ENCODE measurements around the gene CTCFL.
"Not testable (repeated sequence)": the region's sequence is repeated elsewhere in the genome, so short reads cannot be mapped to it uniquely, and the experiment has no call there.

CTCFL gene

DNA sequence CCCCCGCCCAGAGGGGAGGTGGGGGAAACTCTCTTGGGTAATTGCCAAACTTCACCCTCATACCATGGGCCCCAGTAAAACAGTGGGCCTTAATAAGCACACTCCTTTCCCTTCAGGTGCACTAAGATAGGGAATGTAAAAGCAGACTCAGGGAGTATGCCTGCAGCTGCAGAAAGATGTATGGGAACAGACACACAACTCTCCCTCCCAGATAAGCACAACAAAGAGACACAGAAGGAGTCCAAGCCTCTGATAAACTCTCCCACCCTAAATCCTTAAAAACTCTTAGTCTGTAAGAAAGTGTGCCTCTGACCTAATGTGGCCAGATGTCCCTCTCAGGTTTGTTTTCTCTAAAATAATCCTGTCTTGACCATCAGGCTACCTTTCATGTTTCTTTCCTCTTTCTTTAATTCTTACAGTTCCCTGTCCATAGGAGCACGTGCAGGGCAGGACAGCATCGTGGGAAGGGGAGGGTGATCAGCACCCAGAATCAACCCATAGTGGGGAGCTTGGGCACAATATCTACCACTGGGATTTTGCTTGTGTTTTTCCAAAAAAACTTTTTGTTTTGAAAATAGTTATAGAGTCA is 11.3 kb upstream of the CTCFL start:
- DNase-seq (ENCODE audit: low read depth): no peak

DNA sequence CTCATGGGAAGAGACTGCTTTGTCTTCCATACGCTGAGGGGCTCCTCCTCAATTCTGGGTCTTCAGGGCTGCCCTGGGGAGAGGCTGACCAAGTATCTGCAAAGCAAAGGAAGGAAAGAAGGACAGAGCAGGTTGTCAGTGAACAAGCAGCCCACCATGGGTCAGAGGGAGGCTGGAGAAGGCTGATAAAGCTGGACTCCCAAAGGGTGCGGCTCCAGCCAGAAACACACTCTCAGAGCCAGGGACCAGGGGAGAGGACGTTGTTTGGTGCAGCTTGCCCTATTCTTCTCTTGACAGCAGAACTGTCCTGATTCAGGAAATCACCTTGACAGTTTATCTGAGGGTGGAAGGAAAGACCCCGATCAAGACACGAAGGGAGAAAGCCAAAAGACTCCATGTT is 10.4 kb upstream of the CTCFL start:
- DNase-seq (ENCODE audit: low read depth): no peak

DNA sequence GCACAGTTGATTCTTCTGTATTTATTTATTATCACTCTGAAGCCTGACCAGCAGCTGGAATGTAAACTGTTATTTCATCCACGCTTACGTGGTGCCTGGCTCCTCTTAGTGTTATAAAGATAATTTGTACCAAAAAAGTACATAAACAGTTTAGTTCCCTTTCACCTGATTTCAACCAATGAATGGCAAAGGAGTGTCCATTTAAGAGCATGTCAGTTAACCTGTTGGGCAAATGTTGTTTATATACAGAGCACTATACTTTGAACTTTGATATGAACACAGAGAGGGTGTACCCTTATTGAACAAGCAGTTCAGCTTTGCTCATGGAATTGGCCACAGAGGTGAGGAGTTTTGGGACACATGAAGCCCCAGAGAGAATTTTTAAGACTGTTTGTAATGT is 7.2 kb upstream of the CTCFL start:
- no peak for DNase-seq (ENCODE audit: low read depth)

DNA sequence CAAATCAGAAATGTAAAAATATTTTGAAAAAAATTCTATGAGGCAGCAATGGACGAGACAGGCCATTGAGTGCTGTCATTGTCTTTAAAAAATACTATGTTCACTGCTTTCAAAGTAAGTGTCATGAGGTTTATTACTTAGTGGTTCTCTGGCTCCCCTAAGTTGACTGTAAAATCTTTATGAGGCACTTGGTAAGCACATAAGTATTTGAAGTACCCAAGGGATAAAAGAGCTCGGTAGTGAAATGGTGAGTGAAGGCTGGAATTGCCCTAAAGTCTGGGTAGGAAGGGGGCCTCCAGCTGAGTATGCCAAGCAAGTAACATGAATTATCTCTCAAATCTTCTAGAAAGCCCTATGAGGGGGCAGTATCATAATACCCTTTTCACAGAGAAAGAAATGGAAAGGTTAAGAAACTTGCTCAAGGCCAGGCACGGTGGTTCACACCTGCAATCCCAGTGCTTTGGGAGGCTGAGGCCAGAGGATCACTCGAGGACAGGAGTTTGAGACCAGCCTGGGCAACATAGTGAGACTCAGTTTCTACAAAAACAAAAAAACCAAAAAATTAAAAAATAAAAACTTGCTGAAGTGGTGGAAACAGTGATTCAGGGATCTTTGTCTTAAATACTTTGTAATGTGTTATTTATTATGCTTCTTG is 5.5 kb upstream of the CTCFL start:
- no peak for DNase-seq (ENCODE audit: low read depth)

DNA sequence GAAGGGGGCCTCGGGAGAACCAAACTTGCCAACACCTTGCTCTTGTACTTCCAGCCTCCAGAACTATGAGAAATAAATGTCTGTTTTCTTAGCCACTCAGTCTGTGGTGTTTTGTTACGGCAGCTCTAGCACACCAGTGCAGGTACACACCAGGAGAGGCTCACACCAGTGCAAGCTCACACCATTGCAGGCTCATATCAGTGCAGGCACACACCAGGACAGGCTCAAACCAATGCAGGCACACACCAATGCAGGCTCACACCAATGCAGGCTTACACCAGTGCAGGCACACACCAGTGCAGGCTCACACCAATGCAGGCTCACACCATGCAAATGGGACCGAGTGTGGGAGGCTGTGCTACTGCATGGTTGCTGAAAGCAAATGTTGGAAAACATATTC is 4.9 kb upstream of the CTCFL start:
- DNase-seq (ENCODE audit: low read depth): no peak

DNA sequence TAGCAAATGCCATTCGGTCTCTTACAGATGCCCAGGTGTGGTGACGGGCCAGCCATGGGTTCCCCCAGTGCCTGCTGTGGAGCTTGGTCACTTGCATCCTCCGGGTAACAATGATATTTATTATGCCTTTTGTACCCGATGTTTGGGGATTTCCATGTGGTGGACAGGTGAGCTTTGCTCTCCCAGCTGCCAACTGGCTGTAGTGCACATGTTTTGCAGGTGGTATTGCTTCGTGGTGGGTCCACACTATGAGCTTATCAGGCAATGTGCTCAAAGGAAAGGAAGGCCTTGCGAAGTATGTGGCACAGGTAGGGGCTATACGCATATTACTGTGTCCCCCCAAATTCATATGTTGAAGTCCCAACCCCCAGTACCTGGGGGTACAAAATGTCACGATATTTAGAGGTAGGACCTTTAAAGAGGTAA is 4.2 kb upstream of the CTCFL start:
- no peak for DNase-seq (ENCODE audit: low read depth)

DNA sequence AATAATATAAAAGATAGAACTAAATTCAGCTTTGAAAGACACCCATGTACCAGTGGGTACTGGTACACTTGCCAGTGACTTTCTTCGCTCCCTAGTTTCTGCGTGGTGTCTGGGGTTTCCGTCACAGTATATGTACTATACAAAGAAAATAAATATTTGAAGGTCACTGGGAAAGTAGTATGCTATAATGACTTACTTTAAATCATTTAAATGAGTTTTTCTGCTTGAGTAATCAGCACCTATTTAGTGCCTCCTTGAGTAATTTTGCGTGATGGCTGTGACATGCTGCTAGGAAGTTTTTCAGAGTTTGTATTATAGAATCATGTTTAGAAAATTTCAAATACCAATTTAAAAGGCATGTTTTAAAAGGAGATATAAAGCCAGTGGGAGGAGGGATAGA is 3.2 kb upstream of the CTCFL start:
- no peak for DNase-seq (ENCODE audit: low read depth)

DNA sequence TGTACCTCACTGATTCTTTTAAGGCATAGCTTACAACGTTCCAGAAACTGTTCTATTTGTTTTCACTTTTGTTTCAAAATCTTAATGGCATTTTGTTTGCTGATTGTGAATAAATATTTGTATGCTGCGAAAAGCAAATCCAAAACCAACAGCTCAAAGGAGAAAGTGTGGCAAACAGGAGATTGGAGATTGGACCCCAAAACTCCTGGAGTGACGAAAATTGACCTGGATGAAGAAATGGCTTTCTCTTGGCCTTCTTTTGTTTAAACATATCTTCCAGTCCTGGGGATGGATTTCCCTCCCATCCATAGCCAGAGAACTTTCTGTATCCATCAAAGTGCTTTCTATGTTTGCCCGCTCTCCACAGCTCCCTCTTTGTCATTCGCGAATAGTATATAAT is 2.8 kb upstream of the CTCFL start:
- DNase-seq (ENCODE audit: low read depth): no peak

DNA sequence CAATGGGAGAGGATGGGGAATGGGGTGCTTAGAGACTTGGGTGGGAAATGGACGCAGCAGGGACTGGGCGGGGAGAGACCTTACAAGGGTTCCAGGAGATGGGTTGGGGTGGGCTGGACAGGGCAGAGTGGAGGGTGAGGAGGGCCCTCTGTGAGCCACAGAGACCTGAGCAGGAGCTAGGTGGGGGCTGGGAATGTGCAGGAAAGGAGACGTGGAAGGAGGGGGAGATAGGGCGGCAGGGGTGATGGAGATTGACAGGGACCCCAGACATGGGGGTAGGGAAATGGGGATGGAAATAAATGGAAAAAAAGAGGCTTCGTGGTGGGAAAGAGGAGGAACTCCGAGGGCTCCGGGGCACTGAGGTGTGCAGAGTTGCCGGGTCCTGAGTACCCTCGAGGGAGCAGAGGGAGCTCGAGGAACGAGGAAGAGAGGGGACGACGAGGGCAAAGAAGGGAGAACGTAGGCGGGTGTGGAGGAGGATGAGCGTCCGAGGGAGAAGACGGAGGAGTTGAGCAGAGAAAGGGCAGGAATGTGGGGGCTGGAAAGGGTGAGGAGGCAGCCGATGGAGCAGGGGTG is 2.0 kb upstream of the CTCFL start:
- no peak for DNase-seq (ENCODE audit: low read depth)

DNA sequence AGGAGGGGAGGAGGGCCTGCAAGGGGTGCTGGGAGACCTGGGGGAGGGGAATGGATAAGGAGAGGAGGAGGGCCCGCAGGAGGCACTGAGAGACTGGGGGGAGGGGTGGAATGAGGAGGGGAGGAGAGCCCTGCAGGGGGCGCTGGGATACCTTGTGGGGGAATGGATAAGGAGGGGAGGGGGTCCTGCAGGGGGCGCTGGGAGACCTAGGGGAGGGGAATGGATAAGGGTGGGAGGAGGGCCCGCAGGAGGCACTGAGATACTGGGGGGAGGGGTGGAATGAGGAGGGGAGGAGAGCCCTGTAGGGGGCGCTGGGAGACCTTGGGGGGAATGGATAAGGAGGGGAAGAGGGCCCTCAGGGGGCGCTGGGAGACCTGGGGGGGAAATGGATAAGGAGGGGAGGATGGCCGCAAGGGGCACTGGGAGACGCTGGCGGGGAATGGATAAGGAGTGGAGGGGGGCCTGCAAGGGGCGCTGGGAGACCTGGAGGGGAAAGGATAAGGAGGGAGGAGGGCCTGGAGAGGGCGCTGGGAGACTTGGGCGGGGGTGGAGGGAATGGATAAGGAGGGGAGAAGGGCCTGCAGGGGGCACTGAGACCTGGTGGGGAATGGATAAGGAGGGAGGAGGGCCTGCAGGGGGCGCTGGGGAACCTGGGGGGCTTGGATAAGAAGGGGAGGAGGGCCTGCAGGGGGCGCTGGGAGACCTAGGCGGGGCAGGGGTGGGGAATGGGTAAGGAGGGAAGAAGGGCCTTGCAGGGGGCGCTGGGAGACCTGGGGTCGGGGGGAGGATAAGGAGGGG is 1.3 kb upstream of the CTCFL start:
- peak; percentile 11 for DNase-seq (ENCODE audit: low read depth)

DNA sequence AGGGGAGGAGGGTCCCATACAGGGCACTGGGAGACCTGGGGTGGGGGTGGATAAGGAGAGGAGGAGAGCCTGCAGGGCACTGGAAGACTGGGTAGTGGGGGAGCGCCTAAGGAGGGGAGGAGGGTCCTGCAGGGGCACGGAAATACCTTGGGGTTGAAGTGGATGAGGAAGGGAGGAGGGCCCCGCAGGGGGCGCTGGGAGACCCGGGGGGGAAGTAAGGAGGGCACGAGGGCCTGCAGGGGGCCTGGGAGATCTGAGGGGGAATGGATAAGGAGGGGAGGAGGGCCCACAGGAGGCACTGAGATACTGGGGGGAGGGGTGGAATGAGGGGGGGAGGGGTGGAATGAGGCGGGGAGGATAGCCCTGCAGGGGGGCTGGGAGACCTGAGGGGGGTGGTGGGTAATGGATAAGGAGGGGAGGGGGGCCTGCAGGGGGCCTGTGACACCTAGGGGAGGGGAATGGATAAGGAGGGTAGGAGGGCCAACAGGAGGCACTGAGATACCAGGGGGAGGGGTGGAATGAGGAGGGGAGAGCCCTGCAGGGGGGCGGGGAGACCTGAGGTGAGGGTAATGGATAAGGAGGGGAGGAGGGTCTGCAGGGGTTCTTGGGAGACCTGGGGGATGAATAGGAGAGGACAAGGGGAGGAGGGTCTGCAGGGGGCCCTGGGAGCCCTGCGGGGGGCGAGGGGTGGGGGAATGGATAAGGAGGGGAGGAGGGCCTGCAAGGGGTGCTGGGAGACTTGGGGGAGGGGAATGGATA is 567 bp upstream of the CTCFL start:
- no peak for DNase-seq (ENCODE audit: low read depth)

DNA sequence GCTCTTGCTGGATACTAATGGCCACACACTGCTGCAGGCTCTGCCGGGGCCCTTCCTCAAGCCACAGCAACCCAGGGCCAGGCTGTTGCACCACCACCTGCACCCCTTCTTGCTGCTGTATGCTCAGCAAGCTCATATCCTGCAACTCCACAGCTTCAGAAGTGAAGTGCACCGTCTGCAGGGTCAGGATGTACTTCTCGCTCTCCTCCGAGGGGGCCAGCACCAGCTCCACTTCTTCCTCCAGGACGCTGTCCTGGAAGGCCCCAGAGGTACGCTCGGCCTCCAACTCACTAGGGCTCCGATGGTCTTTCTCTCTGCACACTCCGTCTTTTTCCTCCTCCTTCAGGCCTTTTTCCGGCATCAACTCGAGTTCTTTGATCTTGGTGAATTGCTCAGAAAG is 1.2 kb downstream of the CTCFL start:
- no peak for DNase-seq (ENCODE audit: low read depth)

DNA sequence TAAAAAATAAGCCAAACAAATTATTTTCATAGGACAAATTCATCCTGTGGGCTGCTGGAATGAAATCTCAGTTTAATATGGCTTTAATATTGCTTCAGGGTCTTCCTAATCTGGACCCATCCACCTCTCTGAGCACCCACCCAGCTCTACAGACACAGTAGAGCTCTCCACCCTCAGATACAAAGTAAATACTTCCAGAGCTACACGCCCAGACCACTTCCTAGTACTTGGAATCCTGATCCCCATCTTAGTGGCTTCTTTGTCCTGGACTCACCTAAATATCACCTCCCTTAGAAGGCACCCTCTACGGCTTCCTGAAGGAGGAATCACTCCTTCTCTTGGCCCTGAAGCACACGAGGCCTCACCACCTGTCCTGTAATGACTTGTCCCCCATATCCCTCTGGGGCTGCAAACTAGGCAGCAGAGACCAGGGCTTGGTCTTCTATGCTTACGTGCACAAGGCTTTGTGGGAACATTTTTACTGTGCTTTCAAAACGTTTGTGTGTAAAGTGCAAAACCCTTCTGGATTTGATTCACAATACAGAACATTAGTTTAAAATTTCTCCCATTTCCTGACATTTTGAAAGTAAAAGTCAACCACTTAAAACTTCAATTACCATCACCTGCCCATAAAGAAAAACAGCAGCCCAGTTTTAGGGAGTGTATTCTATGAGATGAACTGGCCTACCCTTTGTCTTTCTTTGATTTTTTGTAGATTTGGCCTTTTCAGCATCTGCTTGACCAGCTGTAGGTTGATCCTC is 2.4 kb downstream of the CTCFL start:
- no peak for DNase-seq (ENCODE audit: low read depth)

DNA sequence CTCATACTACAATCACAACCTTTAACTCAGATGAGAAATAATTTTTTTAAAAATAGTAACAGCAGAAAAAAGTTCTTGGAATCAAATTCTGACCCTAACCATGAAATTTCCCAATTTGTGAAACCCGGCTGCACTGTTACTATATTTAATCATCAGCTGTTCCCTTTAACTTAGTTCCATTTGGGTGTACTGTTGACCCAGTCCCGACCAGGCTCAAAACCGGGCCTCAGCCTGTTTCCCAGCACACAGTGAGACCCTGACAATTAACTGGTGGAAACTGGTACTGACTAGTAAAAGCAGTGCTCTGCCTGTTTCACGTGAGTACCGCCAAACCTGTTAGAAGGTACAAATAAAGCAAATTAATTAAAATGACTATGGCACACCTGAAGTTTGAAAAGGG is 7.0 kb downstream of the CTCFL start:
- DNase-seq (ENCODE audit: low read depth): no peak

DNA sequence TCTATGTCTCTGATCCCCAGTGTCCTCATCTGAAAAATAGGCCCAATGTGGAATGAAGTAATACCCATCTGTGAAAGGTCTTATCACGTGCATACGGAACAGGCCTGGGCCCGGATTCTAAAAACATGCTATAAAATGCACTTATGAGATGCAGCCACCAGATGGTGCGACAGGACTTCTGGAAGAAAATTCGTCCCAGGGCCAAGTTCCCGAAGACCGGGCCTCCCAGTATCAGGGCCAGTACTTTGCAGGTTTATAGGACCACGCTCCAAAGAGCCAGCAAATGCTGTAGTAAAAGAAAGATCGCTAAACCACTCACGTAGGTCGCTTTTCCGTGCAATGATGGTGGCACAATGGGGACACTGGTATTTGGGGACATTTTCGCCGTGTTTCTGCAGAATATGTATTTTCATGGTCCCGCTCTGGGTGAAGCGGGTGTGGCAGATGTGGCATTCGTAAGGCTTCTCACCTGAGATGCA is 10.6 kb downstream of the CTCFL start:
- DNase-seq (ENCODE audit: low read depth): no peak

DNA sequence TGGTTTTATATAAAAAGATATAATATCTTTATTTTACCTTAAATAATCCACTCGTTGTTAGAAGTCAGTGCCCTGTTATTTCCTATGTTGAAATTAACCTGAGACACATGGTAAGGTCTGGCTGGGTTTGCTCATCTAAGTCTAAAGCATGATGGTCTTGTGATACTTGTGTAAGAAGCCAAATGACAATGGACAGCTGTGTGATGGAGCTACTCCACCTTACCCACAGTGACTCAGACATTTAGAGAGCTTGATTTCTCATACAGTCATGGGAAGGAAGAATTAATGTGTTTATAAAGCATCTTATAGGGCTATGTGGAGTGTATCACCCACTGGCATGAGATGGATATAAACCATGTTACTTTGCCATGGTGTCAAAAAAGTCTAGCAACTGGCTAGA is 11.7 kb downstream of the CTCFL start:
- no peak for DNase-seq (ENCODE audit: low read depth)

DNA sequence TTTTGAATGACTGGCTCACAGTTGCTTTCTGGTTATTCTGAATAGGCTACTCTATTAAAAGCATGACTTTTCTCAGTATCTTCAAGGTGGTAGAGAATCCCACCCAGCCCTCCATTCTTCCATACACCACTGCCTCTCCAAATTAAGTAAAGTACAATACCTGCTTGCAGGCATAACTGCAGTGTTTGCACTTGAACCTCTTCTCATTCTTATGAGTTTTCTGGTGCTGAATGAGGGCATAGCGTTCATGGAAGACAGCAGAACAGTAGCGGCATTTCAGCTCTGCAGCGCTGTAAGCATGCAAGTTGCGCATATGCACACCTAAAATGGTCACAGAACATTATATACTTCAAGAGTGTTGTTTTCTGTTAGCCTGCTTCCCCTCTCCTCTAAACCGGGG is 12.5 kb downstream of the CTCFL start:
- no peak for DNase-seq (ENCODE audit: low read depth)

DNA sequence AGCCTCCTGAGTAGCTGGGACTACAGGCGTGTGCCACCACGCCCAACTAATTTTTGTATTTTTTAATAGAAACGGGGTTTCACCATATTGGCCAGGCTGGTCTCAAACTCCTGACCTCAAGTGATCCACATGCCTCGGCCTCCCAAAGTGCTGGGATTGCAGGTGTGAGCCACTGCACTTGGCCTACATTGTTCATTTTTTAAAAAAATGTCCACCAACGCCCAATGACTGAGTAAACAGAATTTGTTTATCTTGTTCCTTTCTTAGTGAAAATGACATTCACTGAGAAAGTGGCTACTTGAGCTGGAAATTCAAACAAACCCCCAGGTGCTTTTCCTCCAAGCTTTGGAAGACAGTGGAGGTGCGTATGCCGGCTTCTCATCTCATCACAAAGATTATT is 13.2 kb downstream of the CTCFL start:
- not testable (repeated sequence) for DNase-seq (ENCODE audit: low read depth)

DNA sequence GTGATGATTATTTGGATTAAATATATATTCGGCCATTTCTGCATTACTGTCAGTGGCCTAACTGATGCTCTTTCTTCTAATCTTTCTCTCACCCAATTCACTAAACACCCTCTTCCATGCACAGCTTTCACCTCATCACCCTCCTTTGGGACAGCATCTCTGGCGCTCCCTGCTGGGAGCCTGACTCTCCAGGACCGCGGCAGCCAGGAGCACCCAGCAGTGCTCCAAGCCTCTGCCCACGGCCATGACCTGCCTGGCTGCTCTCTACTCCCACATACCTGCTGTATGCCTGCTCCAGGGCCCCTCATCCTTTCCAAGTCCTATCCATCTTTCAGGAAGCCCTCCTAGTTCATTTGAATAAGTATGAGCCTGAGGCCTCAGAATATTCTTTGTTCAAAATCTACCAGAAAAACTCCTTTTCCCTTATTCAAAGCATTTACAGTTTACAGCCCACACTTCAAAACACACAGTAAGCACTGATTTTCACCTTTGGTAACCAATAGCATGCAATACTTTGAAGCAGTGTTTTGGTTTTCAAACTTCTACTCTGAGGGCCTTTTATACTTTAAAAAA is 15.2 kb downstream of the CTCFL start:
- no peak for DNase-seq (ENCODE audit: low read depth)

DNA sequence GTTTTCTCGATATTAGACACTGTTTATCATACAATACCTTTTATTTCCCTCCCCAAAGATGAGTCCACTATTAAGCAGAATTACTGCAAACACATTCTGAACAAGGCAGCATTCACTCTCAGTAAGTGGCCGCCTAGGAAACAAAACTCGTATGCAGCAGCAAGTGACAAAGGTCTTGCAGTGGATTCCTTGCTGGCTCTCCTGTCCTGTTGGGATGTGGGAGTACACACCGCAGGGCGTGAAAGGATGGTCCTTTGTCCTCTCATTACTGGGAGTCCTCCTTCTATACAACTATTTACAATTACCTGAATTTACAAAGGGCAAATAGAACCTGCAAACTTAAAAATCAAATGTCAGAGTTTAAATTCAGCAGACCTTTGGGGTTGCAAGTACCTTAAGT is 16.1 kb downstream of the CTCFL start:
- no peak for DNase-seq (ENCODE audit: low read depth)

DNA sequence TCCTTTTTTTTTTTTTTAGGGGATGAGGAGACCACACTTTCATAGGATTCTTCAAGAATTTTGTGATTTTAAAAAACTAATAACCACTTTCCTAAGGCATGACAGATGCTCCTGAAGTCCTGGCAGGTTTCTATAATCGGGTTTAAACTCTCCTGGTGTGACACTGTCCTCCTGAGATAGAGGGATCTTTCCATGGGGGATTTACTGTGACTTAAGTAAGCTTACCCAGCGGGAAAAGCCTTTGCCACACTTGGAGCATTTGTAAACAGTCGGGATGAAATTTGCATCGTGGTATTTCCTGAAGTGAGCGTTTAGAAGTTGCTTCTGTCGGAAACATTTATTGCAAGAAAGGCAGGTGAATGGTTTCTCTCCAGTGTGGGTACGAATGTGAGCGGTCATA is 16.6 kb downstream of the CTCFL start:
- DNase-seq (ENCODE audit: low read depth): no peak
